Liver (tissue), 9 donors: ENCODE measurements around the gene ZNF563. TPM values are rescaled to one million over a fixed set of nuclear protein-coding genes. Genes with fewer than 3 reads are reported as not detected.

Experiments used
- DNase-seq: peaks from one replicate; pipeline ENCODE4 v3.0.0-alpha.2; 2017; ENCODE audit warnings: low spot score
- H3K27ac ChIP-seq, 2 donors: one replicate each; pipeline ENCODE4 v1.7.0; 2013; ENCODE audit warnings: inconsistent platforms in 2 of 2, low read length in 2 of 2, control low read depth in 1 of 2, low read depth in 1 of 2, mild to moderate bottlenecking in 1 of 2
- H3K27me3 ChIP-seq, 4 donors: one replicate each; pipeline versions ENCODE4 v1.6.1 to v1.7.0; 2013; ENCODE audit warnings: low read length in 3 of 4, inconsistent platforms in 1 of 4, mild to moderate bottlenecking in 1 of 4, moderate library complexity in 1 of 4; ENCODE audit not compliant: control insufficient read depth in 4 of 4, insufficient read depth in 4 of 4
- H3K36me3 ChIP-seq, 4 donors: one replicate each; pipeline versions ENCODE4 v1.6.1 to v1.7.0; 2013; ENCODE audit warnings: low read length in 3 of 4, mild to moderate bottlenecking in 3 of 4, low read depth in 1 of 4, moderate library complexity in 1 of 4; ENCODE audit not compliant: control insufficient read depth in 4 of 4, insufficient read depth in 3 of 4
- H3K4me1 ChIP-seq, 4 donors: one replicate each; pipeline versions ENCODE4 v1.6.1 to v1.7.0; 2013; ENCODE audit warnings: low read length in 3 of 4, mild to moderate bottlenecking in 3 of 4, moderate library complexity in 1 of 4; ENCODE audit not compliant: control insufficient read depth in 4 of 4, insufficient read depth in 4 of 4
- H3K4me3 ChIP-seq, 3 donors: one replicate each; pipeline versions ENCODE4 v1.6.1 to v1.7.0; 2013; ENCODE audit warnings: low read length in 3 of 3, control low read depth in 1 of 3, low read depth in 1 of 3, mild to moderate bottlenecking in 1 of 3
- H3K9ac ChIP-seq, 2 donors: one replicate each; pipeline ENCODE4 v1.7.0; 2013; ENCODE audit warnings: low read length in 2 of 2, mild to moderate bottlenecking in 2 of 2, moderate library complexity in 2 of 2, control low read depth in 1 of 2, low read depth in 1 of 2
- H3K9me3 ChIP-seq, 4 donors: one replicate each; pipeline versions ENCODE4 v1.6.1 to v1.7.0; 2013; ENCODE audit warnings: low read length in 3 of 4; ENCODE audit not compliant: control insufficient read depth in 4 of 4
- EGR1 ChIP-seq, 2 donors: IDR thresholded peaks; 2 replicates each; pipeline ENCODE4 v1.6.1; 2016 to 2018; ENCODE audit warnings: antibody characterized with exemption in 2 of 2, low read depth in 2 of 2
- FOXA1 ChIP-seq: IDR thresholded peaks from 2 replicates; pipeline ENCODE4 v1.6.1; 2016; ENCODE audit warnings: antibody characterized with exemption
- FOXA2 ChIP-seq: IDR thresholded peaks from 2 replicates; pipeline ENCODE4 v1.6.1; 2016; ENCODE audit warnings: antibody characterized with exemption
- GABPA ChIP-seq, 2 donors: IDR thresholded peaks in 1 of 2; conservative IDR thresholded peaks in 1 of 2; 2 replicates each; pipeline ENCODE4 v1.6.1; 2016; ENCODE audit warnings: antibody characterized with exemption in 2 of 2, mild to moderate bottlenecking in 1 of 2, moderate library complexity in 1 of 2
- HNF4A ChIP-seq, 2 donors: conservative IDR thresholded peaks; 2 replicates each; pipeline ENCODE4 v1.6.1; 2016; ENCODE audit warnings: antibody characterized with exemption in 2 of 2, mild to moderate bottlenecking in 2 of 2
- HNF4G ChIP-seq: IDR thresholded peaks from 2 replicates; pipeline ENCODE4 v1.6.1; 2016; ENCODE audit warnings: antibody characterized with exemption
- JUND ChIP-seq, 2 donors: IDR thresholded peaks; 2 replicates each; pipeline ENCODE4 v1.6.1; 2016; ENCODE audit warnings: antibody characterized with exemption in 2 of 2
- NR2F2 ChIP-seq: IDR thresholded peaks from 2 replicates; pipeline ENCODE4 v1.6.1; 2016; ENCODE audit warnings: antibody characterized with exemption
- RAD21 ChIP-seq, 2 donors: IDR thresholded peaks; 2 replicates each; pipeline ENCODE4 v1.6.1; 2016; ENCODE audit warnings: antibody characterized with exemption in 2 of 2, mild to moderate bottlenecking in 2 of 2
- RXRA ChIP-seq, 2 donors: IDR thresholded peaks; 2 replicates each; pipeline ENCODE4 v1.6.1; 2017 to 2018; ENCODE audit warnings: antibody characterized with exemption in 2 of 2, mild to moderate bottlenecking in 1 of 2
- SP1 ChIP-seq: IDR thresholded peaks from 2 replicates; pipeline ENCODE4 v1.6.1; 2018; ENCODE audit warnings: antibody characterized with exemption, mild to moderate bottlenecking
- TAF1 ChIP-seq: conservative IDR thresholded peaks from 2 replicates; pipeline ENCODE4 v1.6.1; 2016; ENCODE audit warnings: antibody characterized with exemption, mild to moderate bottlenecking
- YY1 ChIP-seq: IDR thresholded peaks from 2 replicates; pipeline ENCODE4 v1.6.1; 2016; ENCODE audit warnings: antibody characterized with exemption, mild to moderate bottlenecking
- WGBS: extraction: QIAGEN DNeasy Blood & Tissue Kit; methylation state at CpG from one replicate; pipeline ENCODE4 v1.1.7; 2013; 5-methylcytosine and 5-hydroxymethylcytosine counted together
- polyA plus RNA-seq, 2 donors: library from polyadenylated mRNA; stranded (reverse) in 1 of 2; unstranded in 1 of 2; fragments of 200-250 nt in 1 of 2; fragments of >200 nt in 1 of 2; fragmentation: Nextera tagmentation in 1 of 2; extraction: Ambion mirVana in 1 of 2; gene quantifications; one replicate each; pipeline versions ENCODE4 v1.2.1 to v1.2.3, GENCODE V29; 2013 to 2015
- total RNA-seq, 2 donors: library from RNA; depleted of rRNA; stranded (reverse); fragments of >200 nt; gene quantifications; one replicate each; pipeline ENCODE4 v1.2.3, GENCODE V29; 2014
- TF ChIP-seq, protein P1 (sequence below): IDR thresholded peaks from 2 replicates; pipeline ENCODE4 v1.6.1; 2016; ENCODE audit warnings: antibody characterized with exemption
- TF ChIP-seq, protein P2 (sequence below): IDR thresholded peaks from 2 replicates; pipeline ENCODE4 v1.6.1; 2016; ENCODE audit warnings: antibody characterized with exemption
- TF ChIP-seq, protein P3 (sequence below): fragments of 150-350 bp; IDR thresholded peaks from 2 replicates; pipeline ENCODE4 v1.5.1; 2017; ENCODE audit warnings: improper control_type of control experiment, low read depth, low read length; ENCODE audit not compliant: missing input control
- TF ChIP-seq, protein P4 (sequence below): IDR thresholded peaks from 2 replicates; pipeline ENCODE4 v1.6.1; 2016; ENCODE audit warnings: antibody characterized with exemption
- donor health status: healthy.
- donor health status: healthy.
- donor health status: healthy.
- donor health status: healthy.
- donor health status: healthy.

ZNF563 gene
- total and polyA plus RNA-seq, 4 donors, result 2.5 to 15.8 (median 6.9) TPM

DNA sequence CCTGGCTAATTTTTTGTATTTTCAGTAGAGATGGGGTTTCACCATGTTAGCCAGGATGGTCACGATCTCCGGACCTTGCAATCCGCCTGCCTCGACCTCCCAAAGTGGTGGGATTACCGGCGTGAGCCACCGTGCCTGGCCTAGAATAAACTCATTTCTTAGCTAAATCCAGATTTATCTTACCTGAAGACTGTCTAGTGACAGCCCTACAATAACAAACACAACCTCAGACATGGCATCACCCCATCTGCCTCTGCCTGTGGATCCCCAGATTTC is 43.7 kb downstream of the ZNF563 start:
- H3K36me3 ChIP-seq, result peaks cover 5 to 15% (median 8%) of the 10 kb centered on the region in 4 donors
- no peak overlapping the region for H3K4me3 ChIP-seq
- H3K27ac ChIP-seq, result no peak overlapping the region
- WGBS, result over 99% methylated on average over 7 of the region's 7 CpGs
- peaks cover 6 to 12% (median 10%) of the 10 kb centered on the region in 4 donors for H3K4me1 ChIP-seq
- peaks cover 0 to 2% (median 0%) of the 10 kb centered on the region in 4 donors for H3K9me3 ChIP-seq
- no peak overlapping the region for H3K9ac ChIP-seq
- TF ChIP-seq EGR1 (IDR thresholded peaks at IDR 0.05; ENCODE audit: low read depth in 2 of 2), result no peak
- TF ChIP-seq JUND (IDR thresholded peaks at IDR 0.05), result no peak
- TF ChIP-seq, protein P1, sequence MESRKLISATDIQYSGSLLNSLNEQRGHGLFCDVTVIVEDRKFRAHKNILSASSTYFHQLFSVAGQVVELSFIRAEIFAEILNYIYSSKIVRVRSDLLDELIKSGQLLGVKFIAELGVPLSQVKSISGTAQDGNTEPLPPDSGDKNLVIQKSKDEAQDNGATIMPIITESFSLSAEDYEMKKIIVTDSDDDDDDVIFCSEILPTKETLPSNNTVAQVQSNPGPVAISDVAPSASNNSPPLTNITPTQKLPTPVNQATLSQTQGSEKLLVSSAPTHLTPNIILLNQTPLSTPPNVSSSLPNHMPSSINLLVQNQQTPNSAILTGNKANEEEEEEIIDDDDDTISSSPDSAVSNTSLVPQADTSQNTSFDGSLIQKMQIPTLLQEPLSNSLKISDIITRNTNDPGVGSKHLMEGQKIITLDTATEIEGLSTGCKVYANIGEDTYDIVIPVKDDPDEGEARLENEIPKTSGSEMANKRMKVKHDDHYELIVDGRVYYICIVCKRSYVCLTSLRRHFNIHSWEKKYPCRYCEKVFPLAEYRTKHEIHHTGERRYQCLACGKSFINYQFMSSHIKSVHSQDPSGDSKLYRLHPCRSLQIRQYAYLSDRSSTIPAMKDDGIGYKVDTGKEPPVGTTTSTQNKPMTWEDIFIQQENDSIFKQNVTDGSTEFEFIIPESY, result no peak
- TF ChIP-seq, protein P2, sequence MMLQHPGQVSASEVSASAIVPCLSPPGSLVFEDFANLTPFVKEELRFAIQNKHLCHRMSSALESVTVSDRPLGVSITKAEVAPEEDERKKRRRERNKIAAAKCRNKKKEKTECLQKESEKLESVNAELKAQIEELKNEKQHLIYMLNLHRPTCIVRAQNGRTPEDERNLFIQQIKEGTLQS, result no peak
- TF ChIP-seq TAF1, result no peak
- TF ChIP-seq SP1, result no peak
- TF ChIP-seq, protein P3, sequence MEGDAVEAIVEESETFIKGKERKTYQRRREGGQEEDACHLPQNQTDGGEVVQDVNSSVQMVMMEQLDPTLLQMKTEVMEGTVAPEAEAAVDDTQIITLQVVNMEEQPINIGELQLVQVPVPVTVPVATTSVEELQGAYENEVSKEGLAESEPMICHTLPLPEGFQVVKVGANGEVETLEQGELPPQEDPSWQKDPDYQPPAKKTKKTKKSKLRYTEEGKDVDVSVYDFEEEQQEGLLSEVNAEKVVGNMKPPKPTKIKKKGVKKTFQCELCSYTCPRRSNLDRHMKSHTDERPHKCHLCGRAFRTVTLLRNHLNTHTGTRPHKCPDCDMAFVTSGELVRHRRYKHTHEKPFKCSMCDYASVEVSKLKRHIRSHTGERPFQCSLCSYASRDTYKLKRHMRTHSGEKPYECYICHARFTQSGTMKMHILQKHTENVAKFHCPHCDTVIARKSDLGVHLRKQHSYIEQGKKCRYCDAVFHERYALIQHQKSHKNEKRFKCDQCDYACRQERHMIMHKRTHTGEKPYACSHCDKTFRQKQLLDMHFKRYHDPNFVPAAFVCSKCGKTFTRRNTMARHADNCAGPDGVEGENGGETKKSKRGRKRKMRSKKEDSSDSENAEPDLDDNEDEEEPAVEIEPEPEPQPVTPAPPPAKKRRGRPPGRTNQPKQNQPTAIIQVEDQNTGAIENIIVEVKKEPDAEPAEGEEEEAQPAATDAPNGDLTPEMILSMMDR, result no peak
- TF ChIP-seq HNF4A (conservative IDR thresholded peaks at IDR 0.05), result no peak
- TF ChIP-seq NR2F2, result no peak
- TF ChIP-seq RXRA (IDR thresholded peaks at IDR 0.05), result no peak
- no peak for TF ChIP-seq HNF4G
- TF ChIP-seq, protein P4, sequence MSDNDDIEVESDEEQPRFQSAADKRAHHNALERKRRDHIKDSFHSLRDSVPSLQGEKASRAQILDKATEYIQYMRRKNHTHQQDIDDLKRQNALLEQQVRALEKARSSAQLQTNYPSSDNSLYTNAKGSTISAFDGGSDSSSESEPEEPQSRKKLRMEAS, result no peak
- no peak for TF ChIP-seq YY1
- TF ChIP-seq FOXA2, result no peak
- TF ChIP-seq RAD21 (IDR thresholded peaks at IDR 0.05), result no peak
- TF ChIP-seq GABPA (IDR thresholded peaks at IDR 0.05 in 1 of 2, conservative IDR thresholded peaks at IDR 0.05 in 1 of 2), result no peak
- TF ChIP-seq FOXA1, result no peak
- DNase-seq, result no peak
- no peaks in the 10 kb centered on the region for H3K27me3 ChIP-seq

DNA sequence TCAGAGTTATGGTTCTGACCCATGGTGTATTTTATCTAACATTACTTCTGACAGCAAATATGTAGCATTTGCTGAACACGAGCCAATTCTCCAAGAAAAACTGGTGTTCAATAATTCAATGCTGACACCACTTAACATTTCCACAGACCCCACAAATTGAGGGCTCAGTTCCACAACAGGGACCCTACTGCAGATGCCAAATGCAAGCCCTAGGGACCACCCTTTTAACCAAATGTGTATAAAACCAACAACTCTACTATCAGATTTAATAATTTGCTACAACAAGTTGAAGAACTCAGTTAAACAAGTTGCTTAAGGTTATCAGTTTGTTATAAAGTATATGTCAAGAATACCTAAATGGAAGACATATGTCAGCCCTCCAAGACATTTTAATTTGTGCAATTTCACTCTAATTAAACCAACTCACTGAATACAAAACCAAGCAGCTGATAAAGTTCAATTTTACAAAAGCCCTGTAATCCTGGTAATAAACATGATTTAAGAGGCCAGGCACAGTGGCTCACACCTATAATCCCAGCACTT is 45.4 kb downstream of the ZNF563 start:
- WGBS, result 86% methylated on average over 1 of the region's 1 CpG
- peaks cover 4 to 6% (median 5%) of the 10 kb centered on the region in 4 donors for H3K4me1 ChIP-seq
- no peaks in the 10 kb centered on the region for H3K27me3 ChIP-seq
- H3K36me3 ChIP-seq, result peaks cover 5 to 22% (median 13%) of the 10 kb centered on the region in 4 donors
- TF ChIP-seq, protein P1, result no peak
- TF ChIP-seq NR2F2 (no peak), EGR1 (IDR thresholded peaks at IDR 0.05; ENCODE audit: low read depth in 2 of 2) (no peak), FOXA1 (no peak), HNF4G (no peak), FOXA2 (no peak), RAD21 (IDR thresholded peaks at IDR 0.05) (no peak), TAF1 (no peak), RXRA (IDR thresholded peaks at IDR 0.05) (no peak), YY1 (no peak)
- TF ChIP-seq, protein P2, result no peak
- TF ChIP-seq, protein P3, result no peak
- H3K27ac ChIP-seq, result no peak overlapping the region
- peaks cover 0 to 3% (median 1%) of the 10 kb centered on the region in 4 donors for H3K9me3 ChIP-seq
- H3K9ac ChIP-seq, result no peak overlapping the region
- DNase-seq, result no peak
- no peak overlapping the region for H3K4me3 ChIP-seq
